Measurements from ENCODE around the gene HES2. TPM values are rescaled to one million over a fixed set of nuclear protein-coding genes. Genes with fewer than 3 reads are reported as not detected.

HES2 gene, protein sequence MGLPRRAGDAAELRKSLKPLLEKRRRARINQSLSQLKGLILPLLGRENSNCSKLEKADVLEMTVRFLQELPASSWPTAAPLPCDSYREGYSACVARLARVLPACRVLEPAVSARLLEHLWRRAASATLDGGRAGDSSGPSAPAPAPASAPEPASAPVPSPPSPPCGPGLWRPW
- polyA plus RNA-seq (2012; ENCODE audit: insufficient read depth, insufficient read length) = 1.1 TPM

DNA sequence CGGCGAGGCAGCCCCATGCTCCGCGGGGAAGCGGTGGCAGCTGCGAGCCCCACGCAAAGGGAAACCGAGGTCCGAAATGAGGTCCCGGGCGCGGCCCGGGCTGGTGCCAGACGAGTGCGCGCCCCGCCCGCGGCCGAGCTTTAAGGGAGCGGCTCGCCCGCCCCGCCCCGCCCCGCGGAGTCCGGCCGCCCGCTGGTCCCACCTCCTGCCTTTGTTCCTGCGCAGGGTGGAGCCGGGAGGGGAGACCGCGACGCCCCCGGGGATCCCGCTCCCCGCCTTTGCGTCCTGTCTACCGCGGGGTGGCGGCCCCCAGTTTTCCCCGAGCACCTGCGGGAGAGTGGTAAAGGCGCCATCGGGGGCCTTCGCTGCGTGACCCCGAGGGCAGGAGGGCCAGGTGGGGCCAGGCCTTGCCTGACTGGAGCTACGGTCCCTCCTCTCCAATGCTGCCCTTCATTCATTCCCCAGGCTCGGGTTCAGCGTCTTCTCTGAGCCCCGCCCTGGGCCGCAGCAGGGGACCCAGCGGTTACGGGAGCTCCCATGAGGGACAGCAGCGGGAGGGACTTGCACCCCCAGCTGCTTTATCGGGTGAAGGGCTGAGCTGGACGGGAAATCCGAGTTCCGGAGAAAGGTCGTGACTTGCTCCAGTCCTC lies at the start of gene HES2:
Gene HES2 (minus strand): TSS at position 116 of the 650 bp plus-strand sequence. CDS start 99 bp downstream, at position 17.
- no peak for DNase-seq (ENCODE audit: low read depth, low spot score)
- no peak within 1 kb of the TSS; the same call in 1 of the 2 replicates for H3K4me3 ChIP-seq (ENCODE audit: low read length)

DNA sequence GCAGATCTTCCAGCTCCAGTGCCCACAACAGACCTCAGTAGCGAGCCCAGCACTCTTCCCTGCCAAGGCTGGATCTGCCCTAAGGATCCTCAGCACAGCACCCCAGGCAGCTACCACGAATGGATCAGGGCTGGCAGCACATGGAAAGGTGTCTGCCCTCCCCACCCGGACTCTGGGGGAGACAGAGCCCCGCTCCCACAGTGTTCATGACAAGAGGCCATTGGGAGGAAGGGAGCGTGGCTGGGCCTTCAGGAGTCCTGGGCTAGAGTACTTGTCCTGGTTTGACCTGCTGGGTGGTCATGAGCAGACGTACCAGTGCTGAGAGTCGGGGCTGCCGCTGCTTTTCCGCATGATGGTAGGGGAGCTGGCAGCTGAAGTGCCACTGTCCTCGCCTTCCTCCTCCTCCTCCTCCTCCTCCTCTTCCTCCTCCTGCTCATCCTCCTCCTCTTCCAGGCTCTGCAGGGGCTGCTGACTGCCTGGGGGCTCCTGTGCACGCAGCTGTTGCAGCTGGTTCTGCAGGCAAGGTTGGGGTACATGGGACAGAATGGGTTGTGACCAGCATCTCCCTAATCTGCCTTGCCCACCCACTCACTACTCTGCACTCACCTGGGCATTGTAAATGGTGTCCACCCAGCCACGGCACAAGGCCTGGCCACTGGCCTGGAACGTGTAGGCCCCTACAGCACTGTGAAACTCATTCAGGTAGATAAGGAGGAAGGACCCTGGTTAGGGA lies 49.2 kb upstream of the HES2 start:
- DNase-seq (ENCODE audit: low read depth, low spot score) = no peak
- H3K4me3 ChIP-seq (ENCODE audit: low read length) = no peak overlapping the region

DNA sequence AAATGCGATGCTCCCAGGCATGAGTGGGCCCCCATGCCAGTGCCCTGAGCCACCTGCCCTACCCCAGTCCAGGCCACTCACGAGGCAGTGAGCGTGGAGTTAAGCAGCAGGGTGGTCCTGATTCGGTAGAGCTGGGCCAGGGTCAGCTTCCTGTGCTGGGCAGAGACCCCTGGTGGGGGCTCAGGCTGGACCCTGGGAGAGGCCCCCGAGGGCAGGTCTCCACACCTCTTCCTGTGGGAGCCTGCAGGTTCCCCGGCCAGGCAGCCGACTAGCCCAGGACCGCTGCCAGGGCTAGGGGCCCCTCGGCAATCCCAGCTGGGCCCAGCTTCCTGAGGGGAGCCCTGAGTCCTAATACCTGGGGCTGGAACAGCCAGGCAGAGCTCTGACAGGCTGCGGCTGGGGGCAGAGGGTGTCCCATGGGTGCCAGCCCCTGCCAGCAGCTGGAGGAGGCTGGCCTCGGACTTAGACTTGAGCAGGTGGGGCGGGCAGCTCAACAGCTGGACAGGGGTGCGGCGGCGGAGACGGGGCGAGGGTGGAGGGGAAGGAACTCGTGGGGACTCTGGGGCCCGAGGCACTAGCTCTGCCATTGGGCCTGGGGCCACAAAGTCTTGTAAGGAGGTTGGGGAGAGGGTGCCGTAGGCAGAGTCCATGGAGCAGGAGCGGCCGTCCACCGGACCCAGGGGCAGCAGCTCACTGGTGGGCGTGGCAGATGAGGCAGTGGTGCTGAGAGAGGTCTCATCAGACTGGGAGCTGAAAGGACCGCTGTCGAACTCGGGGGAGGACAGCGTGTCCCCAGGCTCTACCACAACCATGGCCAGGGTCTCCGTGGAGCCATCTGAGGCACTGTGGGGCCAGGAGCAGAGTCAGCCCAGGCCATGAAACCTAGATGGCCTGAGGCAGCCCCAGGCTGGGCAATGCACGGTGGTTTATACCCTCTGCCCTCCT lies 48.3 kb upstream of the HES2 start:
- DNase-seq (ENCODE audit: low read depth, low spot score) = no peak
- H3K4me3 ChIP-seq (ENCODE audit: low read length) = no peak overlapping the region

DNA sequence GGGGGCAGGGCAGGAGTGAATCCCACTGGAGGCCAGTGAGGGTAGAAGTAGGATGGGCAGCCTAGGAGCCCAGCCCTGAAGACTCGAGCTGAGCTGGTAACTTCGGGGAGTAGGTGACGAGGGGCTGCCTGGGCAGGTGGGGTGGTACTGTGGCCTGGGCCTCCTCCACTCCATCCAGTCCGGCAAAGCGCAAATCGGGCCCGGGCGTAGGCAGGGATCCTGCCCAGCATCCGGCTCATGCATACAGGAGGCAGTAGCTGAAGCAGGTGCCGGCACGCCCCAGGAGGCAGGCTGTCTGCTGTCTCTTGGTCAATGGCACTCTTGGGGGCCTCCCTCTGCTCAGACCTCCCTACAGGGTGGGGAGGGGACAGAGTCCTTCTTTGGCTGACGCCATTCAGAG lies 47.5 kb upstream of the HES2 start:
- no peak for DNase-seq (ENCODE audit: low read depth, low spot score)

DNA sequence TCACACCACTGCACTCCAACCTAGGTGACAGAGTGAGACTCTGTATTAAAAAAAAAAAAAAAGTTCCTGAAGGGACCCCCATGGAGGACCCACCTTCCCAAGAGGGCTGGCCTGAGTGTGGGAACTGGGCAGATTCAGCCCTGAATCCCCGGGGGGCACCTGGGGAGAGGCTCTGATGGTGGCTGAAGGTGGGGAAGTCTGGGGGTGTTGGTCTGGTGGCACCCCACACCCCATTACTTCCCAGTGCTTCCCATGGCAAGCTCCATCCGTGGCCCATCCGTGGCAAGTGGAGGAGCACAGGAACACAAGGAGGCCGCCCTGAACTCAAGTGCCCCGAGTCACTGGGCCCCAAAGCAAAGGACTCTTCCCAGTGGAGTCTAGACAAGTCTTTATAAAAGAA lies 47.0 kb upstream of the HES2 start:
- DNase-seq (ENCODE audit: low read depth, low spot score) = no peak
- H3K4me3 ChIP-seq (ENCODE audit: low read length) = no peak overlapping the region

More for the DNA sequence above, 47.5 kb upstream of the HES2 start:
- no peak overlapping the region for H3K4me3 ChIP-seq (ENCODE audit: low read length)

DNA sequence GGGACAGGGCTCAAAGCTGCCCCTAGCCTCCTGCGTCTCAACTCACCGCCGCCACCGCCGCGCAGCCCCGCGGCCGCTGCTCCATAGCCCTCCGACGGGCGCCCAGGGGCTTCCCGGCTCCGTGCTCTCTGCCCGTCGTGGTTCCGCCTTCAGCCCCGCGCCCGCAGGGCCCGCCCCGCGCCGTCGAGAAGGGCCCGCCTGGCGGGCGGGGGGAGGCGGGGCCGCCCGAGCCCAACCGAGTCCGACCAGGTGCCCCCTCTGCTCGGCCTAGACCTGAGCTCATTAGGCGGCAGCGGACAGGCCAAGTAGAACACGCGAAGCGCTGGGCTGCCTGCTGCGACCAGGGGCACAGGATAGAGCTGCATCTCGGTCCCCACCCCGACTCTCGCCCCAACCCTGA lies 46.3 kb upstream of the HES2 start, which contains the start of gene TNFRSF25:
Gene TNFRSF25 (minus strand): TSS at position 151 of the 400 bp plus-strand sequence. CDS start 66 bp downstream, at position 85.
- no peak for DNase-seq (ENCODE audit: low read depth, low spot score)
- no peak within 1 kb of the TSS for H3K4me3 ChIP-seq (ENCODE audit: low read length)

DNA sequence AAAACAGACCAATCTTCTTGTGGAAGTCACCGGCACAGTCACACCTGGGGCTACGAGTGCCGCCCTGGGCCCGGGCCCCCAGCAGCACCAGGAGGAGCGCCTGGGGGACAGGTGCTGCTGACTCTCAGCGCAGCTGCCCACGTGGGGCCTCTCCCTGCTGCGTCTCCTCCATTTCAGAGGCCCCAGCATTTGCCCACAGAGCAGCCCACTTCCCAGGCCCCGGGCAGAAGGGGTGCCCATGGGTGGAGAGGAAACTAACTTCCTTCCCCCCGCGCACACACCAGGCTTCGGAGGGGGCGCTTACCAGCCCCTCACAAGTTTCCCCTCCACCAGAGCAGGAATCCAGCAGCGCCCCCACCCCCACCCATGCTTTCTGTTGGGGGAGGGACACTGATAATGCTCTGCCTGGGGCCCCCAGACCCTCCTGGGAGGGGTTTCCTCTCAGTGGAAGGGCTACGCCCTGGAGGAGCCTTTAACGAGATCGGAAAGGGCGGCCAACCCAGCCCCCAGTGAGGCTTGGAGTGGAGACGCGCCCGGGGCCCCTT lies 45.8 kb upstream of the HES2 start:
- H3K4me3 ChIP-seq (ENCODE audit: low read length) = no peak overlapping the region

DNA sequence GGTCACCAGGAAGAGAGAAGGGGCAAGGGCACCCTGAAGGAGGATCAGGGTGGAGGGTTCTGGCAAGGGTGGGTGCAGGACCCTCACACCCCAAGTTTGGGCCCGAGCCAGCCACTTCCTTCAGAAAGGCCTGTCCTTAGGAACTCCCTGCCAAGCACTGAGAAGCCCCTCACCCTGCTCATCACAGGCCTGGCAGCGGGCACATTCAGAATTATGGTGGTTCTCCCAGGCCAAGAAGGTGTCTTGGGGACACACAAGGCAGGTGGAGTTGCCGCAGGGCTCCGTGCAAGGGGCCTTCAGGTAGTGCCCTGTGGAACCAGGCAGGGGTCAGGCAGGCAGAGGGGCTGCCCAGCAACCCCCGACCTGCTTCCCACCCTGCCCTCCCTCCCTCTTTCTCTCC lies 45.2 kb upstream of the HES2 start:
- H3K4me3 ChIP-seq (ENCODE audit: low read length) = no peak overlapping the region

More for the DNA sequence above, 45.8 kb upstream of the HES2 start:
- no peak for DNase-seq (ENCODE audit: low read depth, low spot score)

DNA sequence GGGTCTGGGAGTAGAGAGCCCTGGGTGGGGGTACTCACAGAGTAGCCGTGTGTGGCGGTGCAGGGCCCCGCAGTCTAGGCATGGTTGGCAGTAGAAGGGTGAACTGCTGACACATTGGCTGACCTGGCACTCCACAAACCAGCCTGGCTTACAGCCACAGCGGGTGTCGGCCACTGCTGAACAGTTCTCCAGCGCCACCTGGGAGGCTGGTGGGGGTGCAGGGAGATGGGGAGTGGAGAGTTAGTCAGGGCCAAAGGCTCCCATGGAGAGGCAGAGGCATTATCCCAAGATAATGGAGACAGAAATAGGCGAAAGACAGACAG lies 44.8 kb upstream of the HES2 start:
- no peak overlapping the region for H3K4me3 ChIP-seq (ENCODE audit: low read length)
- no peak for DNase-seq (ENCODE audit: low read depth, low spot score)

More for the DNA sequence above, 45.2 kb upstream of the HES2 start:
- no peak for DNase-seq (ENCODE audit: low read depth, low spot score)

DNA sequence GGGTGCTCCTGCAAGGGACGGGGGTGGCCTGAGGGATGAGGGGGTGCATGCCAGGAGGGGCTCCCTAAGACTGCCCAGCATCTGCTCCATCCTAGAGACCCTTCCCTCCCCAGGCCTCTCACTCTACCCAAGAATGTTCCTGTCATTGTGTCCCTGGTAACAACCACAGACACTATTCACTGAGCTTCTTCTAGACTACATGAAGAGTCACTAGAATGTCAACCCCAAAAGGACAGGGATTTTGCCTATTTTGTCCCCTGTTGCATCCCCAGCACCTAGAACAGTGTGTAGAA lies 43.3 kb upstream of the HES2 start:
- no peak overlapping the region for H3K4me3 ChIP-seq (ENCODE audit: low read length)
- DNase-seq (ENCODE audit: low read depth, low spot score) = no peak

DNA sequence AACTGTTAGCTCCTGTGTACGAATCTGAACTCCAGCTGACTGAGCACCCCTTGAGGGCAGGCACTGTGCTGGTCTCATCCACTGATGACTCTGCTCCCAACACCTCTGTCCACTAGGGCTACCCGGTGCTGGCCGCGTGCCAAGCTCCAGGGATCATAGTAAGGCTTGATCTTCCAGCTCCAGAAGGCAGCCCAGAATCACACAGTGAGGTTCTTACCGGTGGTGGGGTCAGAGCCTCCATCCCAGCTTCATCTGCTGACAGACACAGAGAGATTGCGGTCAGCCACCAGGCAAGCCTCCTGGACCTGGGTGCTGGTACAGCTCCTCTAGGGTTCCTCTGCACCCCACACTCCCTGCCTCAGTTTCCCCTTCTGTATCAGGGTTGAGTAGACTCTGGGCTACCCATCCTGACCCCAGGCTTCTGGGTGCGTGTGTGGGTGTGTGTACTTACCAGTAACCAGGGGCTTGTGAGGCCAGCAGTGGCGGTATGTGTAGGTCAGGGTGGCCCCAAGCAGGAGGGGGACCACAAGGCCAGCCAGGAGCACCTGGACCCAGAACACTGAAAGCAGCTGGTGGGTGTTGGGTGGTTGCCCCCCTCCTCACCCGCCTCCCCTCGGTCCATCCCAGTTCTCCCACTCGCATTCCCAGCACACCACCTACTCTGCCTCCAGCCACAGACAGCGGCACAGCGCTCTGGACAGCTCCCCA lies 42.8 kb upstream of the HES2 start:
- no peak for DNase-seq (ENCODE audit: low read depth, low spot score)
- H3K4me3 ChIP-seq (ENCODE audit: low read length) = no peak overlapping the region

DNA sequence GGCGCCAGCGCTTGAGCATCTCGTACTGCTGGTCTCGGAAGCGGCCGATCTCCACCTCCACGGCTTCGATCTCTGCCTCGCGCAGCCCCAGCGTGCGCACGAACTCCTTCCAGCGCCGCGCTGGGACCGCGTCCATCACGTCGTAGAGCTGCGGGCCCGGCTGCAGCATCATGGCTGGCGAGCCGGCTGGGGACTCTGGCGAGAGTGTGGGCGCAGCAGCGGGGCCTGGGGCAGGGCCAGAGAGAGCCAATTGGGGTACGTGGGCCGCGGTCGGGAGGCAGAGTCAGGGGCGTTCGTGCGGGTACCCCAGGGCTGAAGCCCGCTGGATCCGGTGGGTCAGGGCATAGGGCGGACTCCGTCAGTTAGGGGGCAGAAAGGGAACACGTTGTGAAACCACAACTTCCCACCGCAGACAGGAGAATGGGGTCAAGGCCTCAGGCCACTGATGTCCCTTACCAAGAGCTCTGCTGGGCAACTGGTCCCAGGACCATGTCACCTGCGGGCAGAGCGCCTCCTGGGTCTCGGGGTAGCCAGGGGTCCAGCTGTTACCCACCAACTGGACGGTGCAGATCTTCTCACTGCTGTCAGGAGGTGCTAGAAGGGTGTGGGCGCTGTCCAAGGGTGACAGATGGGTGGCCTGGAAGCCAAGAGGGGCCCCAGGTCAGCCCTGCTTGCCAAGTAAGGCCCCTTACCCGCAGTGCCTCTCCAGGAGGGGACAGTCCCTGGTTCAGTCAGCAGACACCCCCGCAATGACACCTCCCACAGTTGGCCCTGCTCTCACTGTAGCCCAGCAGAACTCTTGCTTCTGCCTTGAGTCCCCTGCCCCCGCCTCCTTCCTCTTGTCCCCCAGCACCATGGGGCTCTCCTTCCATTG lies 42.1 kb upstream of the HES2 start:
- no peak for DNase-seq (ENCODE audit: low read depth, low spot score)
- H3K4me3 ChIP-seq (ENCODE audit: low read length) = no peak overlapping the region

DNA sequence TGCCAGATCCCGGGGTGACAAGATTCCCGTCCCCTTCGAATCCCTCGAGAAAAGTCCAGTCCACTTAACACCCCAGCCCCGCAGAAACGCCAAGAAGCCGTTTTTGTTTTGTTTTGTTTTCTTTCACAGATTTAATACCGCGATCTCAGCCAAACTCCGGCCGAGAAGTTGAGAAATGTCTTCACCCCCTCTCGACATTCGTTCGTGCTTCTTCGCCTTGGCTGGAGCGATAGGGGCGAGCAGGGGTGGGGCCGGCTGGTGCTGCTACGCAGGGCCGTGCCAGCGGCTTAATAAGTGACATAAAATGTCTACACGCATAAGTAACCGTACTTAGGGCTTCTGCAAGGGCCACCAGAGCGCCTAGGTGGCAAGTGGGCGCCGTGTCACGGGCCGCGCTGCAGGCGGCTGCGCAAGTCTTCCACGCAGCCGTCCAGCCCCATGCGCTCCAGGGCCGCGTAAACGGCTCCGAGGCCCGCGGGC lies 41.4 kb upstream of the HES2 start:
- H3K4me3 ChIP-seq (ENCODE audit: low read length) = no peak overlapping the region
- no peak for DNase-seq (ENCODE audit: low read depth, low spot score)

DNA sequence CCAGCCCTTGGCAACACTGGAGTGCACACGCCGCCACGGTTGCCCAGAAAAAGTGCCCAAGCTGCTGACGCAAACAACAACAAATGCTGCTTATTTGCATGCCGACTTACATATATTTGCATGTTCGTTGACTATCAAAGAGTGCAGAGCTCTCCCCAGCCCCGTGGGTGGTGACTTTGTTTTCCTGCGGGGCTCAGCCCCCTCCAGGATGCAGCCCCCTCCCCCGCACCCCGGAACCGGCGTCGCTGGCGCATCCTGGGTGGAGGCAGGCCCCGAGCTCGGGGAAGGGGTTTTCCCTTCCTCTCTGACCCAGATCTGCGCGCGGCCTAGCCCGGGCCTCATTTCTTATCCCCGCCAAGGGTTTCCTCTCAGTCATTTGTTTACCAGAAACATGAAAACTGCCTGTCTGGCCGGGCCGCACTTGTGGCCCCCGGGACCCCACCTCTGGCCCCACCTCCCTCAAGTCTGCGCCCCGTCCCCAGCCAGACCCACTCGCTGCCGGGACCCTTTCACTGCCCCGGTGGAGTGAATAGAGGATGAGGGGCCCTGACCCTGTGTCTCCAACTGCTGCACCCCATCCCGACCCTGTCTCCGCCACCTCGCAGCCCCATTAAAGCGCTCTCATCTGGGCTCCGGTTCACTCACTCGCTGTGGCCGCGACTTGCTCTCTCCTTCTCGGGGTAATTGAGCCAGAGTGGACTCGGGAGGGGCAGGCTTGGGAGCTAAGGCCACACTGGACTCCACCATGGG lies 40.8 kb upstream of the HES2 start:
- DNase-seq (ENCODE audit: low read depth, low spot score) = no peak

DNA sequence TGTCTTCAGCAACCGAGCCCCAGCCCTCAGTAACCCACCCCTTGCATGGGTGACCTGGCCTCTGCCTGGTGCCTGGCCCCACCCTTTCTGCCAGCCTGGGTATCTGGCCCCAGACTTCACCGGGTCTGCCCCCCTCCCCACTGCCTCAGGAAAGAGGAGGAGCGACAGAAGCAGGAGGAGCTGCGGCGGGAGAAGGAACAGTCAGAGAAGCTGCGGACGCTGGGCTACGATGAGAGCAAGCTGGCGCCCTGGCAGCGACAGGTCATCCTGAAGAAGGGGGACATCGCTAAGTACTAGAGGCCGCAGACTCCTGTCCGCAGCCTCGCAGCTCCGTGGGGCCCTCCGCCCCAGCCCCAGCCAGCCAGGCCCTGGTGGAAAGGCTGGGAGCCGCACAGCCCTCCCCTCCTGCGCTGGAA lies 40.1 kb upstream of the HES2 start:
- peak overlapping the region; percentile 22 for H3K4me3 ChIP-seq (ENCODE audit: low read length)
- no peak for DNase-seq (ENCODE audit: low read depth, low spot score)

More for the DNA sequence above, 40.8 kb upstream of the HES2 start:
- peak overlapping the region; percentile 22 for H3K4me3 ChIP-seq (ENCODE audit: low read length)

DNA sequence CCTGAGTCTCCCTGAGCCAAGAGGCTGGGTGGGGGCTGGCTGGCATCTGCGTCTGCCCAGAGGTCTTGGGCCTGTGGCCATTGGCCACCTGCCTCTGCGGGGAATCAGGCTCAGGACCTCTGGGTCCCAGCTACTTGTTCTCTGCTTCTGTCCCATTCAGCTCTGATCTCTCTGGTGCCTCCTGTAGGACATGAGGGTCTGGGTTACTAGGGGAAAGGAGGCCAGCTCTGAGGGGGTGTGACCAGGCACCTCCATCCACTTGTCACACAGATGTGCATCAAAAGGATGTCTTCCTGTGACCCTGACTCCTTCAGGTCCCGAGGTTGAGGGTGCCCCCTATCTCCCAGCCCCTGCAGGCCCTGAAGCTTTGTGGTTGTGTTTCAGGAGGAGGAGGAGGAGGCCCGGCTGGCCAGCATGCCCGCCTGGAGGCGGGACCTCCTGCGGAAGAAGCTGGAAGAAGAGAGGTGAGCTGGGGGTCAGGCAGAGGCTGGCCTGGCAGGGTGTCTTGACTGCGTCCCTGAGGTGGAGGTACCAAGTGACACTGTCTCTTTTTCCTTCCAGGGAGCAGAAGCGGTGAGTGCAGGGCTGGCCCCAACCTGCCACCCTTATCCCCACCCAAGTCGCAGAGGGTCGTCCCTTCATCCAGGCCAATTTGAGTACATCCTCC lies 37.2 kb upstream of the HES2 start:
- no peak for DNase-seq (ENCODE audit: low read depth, low spot score)
- H3K4me3 ChIP-seq (ENCODE audit: low read length) = no peak overlapping the region

Measured in Jurkat, Clone E6-1 (cell line).